Measurements from ENCODE around the gene CRNN.

DNA sequence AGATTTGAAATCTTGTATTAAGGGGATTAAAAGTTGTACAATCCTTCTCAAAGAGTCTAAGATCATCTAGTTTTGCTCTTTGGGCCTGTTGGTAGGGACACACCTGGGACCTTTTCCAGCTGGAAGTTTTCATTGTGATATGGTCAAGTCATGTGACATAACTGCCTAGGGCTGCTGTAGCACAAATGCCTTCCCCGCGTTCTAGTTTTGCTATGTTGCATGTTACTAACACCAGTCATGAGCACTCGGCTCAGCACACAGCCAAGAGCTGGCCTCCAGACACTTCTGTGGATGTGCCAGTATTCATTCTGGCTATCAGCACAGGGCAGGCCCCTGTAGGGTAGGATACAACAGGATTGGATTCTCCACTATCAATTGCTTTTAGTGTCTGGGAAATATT, 39.6 kb downstream of the CRNN start:
- TF ChIP-seq ZNF263 (CRISPR knock-in tag; IDR thresholded peaks at IDR 0.05; ENCODE audit: low read depth) (no peak), CREM (CRISPR knock-in tag; IDR thresholded peaks at IDR 0.05) (no peak), CBFB (CRISPR knock-in tag; IDR thresholded peaks at IDR 0.05; ENCODE audit: low read depth) (no peak), JUN (CRISPR knock-in tag; IDR thresholded peaks at IDR 0.05) (no peak), ZNF671 (CRISPR knock-in tag; IDR thresholded peaks at IDR 0.05) (no peak), SMAD3 (CRISPR knock-in tag; IDR thresholded peaks at IDR 0.05; ENCODE audit: borderline replicate concordance) (no peak)
- TF ChIP-seq, protein P1, sequence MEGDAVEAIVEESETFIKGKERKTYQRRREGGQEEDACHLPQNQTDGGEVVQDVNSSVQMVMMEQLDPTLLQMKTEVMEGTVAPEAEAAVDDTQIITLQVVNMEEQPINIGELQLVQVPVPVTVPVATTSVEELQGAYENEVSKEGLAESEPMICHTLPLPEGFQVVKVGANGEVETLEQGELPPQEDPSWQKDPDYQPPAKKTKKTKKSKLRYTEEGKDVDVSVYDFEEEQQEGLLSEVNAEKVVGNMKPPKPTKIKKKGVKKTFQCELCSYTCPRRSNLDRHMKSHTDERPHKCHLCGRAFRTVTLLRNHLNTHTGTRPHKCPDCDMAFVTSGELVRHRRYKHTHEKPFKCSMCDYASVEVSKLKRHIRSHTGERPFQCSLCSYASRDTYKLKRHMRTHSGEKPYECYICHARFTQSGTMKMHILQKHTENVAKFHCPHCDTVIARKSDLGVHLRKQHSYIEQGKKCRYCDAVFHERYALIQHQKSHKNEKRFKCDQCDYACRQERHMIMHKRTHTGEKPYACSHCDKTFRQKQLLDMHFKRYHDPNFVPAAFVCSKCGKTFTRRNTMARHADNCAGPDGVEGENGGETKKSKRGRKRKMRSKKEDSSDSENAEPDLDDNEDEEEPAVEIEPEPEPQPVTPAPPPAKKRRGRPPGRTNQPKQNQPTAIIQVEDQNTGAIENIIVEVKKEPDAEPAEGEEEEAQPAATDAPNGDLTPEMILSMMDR (IDR thresholded peaks at IDR 0.05), result no peak
- TF ChIP-seq, protein P2, sequence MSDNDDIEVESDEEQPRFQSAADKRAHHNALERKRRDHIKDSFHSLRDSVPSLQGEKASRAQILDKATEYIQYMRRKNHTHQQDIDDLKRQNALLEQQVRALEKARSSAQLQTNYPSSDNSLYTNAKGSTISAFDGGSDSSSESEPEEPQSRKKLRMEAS (CRISPR knock-in tag; IDR thresholded peaks at IDR 0.05), result no peak
- TF ChIP-seq, protein P3, sequence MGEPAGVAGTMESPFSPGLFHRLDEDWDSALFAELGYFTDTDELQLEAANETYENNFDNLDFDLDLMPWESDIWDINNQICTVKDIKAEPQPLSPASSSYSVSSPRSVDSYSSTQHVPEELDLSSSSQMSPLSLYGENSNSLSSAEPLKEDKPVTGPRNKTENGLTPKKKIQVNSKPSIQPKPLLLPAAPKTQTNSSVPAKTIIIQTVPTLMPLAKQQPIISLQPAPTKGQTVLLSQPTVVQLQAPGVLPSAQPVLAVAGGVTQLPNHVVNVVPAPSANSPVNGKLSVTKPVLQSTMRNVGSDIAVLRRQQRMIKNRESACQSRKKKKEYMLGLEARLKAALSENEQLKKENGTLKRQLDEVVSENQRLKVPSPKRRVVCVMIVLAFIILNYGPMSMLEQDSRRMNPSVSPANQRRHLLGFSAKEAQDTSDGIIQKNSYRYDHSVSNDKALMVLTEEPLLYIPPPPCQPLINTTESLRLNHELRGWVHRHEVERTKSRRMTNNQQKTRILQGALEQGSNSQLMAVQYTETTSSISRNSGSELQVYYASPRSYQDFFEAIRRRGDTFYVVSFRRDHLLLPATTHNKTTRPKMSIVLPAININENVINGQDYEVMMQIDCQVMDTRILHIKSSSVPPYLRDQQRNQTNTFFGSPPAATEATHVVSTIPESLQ (CRISPR knock-in tag; IDR thresholded peaks at IDR 0.05), result no peak
- TF ChIP-seq, protein P4, sequence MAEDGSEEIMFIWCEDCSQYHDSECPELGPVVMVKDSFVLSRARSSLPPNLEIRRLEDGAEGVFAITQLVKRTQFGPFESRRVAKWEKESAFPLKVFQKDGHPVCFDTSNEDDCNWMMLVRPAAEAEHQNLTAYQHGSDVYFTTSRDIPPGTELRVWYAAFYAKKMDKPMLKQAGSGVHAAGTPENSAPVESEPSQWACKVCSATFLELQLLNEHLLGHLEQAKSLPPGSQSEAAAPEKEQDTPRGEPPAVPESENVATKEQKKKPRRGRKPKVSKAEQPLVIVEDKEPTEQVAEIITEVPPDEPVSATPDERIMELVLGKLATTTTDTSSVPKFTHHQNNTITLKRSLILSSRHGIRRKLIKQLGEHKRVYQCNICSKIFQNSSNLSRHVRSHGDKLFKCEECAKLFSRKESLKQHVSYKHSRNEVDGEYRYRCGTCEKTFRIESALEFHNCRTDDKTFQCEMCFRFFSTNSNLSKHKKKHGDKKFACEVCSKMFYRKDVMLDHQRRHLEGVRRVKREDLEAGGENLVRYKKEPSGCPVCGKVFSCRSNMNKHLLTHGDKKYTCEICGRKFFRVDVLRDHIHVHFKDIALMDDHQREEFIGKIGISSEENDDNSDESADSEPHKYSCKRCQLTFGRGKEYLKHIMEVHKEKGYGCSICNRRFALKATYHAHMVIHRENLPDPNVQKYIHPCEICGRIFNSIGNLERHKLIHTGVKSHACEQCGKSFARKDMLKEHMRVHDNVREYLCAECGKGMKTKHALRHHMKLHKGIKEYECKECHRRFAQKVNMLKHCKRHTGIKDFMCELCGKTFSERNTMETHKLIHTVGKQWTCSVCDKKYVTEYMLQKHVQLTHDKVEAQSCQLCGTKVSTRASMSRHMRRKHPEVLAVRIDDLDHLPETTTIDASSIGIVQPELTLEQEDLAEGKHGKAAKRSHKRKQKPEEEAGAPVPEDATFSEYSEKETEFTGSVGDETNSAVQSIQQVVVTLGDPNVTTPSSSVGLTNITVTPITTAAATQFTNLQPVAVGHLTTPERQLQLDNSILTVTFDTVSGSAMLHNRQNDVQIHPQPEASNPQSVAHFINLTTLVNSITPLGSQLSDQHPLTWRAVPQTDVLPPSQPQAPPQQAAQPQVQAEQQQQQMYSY (CRISPR knock-in tag; IDR thresholded peaks at IDR 0.05), result no peak
